Stimulated activated CD8-positive, alpha-beta memory T cell treated with anti-CD3 and anti-CD28 coated beads, Interleukin-7, amount 100 ng/mL, for 1 hour (primary cell): Measurements from ENCODE around the gene VIPR1.
A peak's percentile ranks its signal among the peaks of the same experiment; 100 is the strongest.
"Not testable (repeated sequence)": the region's sequence is repeated elsewhere in the genome, so short reads cannot be mapped to it uniquely, and the experiment has no call there.

Source experiments
- DNase-seq, 2 donors: peaks; one replicate each; pipeline ENCODE4 v3.0.0-alpha.2; 2020; ENCODE audit warnings: low read depth in 2 of 2

The VIPR1 gene

GRCh38 chr3:42579346-42579745, 76.9 kb downstream of the VIPR1 start:
- DNase-seq, result not testable (repeated sequence)

- no peak for DNase-seq
These were observed 78.9 kb downstream of the VIPR1 start for GRCh38 chr3:42581400-42581708.

GRCh38 chr3:42581709-42582473, 79.4 kb downstream of the VIPR1 start, which contains the start of gene SEC22C:
TSS of gene SEC22C (minus strand) at chr3:42581967. CDS start at chr3:42569046, 12,921 bp downstream.
- peak; percentile 90 to 94 for DNase-seq

DNA sequence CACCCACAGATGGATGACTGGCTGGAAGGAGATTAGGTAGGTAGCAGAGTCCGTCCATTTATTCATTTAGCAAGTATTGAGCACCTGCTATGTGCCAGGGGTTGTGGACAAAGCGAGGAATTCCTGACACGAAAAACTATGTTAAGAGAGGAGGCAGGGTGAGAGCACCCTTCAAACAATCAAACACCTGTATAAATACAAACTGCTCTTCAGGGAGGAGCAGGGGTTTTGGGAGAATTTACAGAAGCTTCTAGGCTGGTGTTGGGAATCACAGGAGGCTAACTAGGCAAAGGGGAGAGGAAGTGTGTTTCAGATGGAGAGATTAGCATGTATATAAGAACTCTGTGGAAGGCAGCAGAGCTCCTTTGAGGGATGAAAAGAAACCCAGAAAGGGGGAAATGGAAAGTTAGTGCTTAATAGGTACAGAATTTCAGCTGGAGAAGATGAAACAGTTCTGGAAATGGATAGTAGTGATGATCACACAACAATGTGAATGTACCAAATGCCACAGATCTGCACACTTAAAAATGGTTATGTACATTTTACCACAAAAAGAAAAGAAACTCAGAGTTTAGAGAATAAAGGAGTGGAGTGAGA, 80.1 kb downstream of the VIPR1 start:
- DNase-seq, result no peak
